Medulla oblongata (tissue), 1 donor: ENCODE data around the gene CT47C1.
"Not testable (repeated sequence)": the region's sequence is repeated elsewhere in the genome, so short reads cannot be mapped to it uniquely, and the experiment has no call there.

Source experiments
- DNase-seq: peaks from one replicate; pipeline ENCODE4 v3.0.0-alpha.2; 2015; ENCODE audit errors: extremely low spot score

Gene CT47C1

DNA sequence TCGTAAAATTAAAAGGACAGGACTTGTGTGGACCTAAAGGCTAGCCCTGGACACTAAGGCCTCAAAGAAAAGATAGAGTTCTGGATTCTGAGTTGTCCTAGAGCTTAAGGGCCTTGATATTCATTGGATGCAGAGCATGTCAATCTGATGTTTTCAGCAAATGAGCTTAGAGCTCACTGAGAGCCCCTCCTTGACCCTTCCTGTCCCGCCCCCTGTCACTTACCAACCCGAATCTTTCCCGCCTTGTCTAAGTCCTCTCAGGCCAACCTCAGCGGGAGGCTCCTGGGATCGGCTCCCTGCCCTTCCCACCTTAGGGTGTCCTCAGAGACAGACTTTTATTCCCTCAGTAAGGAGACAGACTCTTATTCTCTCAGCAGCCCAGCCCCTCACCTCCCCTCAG is at the start of gene CT47C1:
CT47C1 (plus strand) TSS at position 250 of the 400 bp plus-strand sequence. CDS start 233 bp downstream, outside the sequence.
- DNase-seq: no peak

DNA sequence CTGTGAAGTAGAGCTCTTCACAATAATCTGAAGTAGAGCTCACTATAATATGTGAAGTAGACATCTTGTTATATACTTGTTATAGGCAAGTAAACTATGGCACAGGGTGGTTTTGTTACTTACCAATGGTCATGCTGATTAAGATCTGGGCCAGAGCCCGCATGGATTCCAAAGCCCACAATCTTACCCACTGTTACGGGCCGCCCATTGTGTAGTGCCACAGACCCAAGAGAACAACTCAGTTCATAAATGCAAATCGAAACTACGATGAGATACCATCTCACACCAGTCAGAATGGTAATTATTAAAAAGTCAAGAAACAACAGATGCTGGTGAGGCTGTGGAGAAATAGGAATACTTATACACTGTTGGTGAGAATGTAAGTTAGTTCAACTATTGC is 46.9 kb upstream of the CT47C1 start:
- no peak for DNase-seq

GRCh38 chrX:119026344-119026743 is 46.4 kb upstream of the CT47C1 start:
- not testable (repeated sequence) for DNase-seq

DNA sequence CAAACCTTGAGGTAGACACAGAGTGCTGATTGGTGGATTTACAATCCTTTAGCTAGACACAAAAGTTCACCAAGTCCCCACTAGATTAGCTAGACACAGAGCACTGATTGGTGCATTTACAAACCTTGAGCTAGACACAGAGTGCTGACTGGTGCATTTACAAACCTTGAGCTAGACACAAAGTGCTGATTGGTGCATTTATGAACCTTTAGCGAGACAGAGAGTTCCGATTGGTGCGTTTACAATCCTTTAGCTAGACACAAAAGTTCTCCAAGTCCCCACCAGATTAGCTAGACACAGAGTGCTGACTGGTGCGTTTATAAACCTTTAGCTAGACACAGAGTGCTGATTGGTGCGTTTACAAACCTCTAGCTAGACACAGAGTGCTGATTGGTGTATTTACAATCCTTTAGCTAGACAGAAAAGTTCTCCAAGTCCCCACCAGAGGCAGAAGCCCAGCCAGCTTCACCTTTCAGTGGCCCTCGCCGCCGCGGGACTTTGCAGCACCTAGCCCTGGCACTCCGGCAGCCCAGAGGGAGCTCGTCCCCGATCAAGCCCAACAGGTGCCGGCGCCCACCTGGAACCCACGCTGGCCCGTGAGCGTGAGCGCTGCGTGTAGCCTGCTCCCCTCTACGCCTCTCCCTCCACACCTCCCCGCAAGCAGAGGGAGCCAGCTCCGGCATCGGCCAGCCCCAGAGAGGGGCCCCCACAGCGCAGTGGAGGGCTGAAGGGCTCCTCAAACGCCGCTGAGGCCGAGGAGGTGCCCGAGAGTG is 44.6 kb upstream of the CT47C1 start:
- not testable (repeated sequence) for DNase-seq

- no peak for DNase-seq
These were observed 44.0 kb upstream of the CT47C1 start for GRCh38 chrX:119028733-119029330.

DNA sequence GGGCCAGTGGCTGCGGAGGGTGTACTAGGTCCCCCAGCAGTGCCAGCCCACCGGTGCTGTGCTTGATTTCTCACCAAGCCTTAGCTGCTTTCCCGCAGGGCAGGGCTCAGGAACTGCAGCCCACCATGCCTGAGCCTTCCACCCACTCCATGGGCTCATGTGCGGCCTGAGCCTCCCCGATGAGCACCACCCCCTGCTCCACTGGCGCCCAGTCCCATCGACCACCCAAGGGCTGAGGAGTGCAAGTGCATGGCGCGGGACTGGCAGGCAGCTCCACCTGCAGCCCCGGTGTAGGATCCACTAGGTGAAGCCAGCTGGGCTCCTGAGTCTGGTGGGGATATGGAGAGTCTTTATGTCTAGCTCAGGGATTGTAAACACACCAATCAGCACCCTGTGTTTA is 43.1 kb upstream of the CT47C1 start:
- DNase-seq: not testable (repeated sequence)

DNA sequence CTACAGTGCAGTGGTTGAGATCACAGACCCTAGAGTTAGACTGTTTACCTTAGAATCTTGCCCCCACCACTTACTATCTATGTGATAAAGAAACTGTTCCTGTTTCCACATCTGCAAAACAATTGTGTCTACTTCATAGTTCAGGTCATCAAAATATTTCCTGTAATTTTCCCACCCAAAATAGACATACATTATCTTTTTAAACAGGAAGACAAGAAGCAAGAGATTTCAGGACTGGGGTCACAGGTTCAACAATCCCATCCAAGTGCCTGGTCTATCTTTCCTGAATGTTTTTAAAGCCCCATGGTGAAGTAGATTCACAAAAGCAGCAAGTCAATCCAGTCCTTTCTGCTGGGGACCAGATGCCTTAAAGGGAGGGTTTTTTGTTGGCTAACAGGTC is 41.8 kb upstream of the CT47C1 start:
- no peak for DNase-seq

DNA sequence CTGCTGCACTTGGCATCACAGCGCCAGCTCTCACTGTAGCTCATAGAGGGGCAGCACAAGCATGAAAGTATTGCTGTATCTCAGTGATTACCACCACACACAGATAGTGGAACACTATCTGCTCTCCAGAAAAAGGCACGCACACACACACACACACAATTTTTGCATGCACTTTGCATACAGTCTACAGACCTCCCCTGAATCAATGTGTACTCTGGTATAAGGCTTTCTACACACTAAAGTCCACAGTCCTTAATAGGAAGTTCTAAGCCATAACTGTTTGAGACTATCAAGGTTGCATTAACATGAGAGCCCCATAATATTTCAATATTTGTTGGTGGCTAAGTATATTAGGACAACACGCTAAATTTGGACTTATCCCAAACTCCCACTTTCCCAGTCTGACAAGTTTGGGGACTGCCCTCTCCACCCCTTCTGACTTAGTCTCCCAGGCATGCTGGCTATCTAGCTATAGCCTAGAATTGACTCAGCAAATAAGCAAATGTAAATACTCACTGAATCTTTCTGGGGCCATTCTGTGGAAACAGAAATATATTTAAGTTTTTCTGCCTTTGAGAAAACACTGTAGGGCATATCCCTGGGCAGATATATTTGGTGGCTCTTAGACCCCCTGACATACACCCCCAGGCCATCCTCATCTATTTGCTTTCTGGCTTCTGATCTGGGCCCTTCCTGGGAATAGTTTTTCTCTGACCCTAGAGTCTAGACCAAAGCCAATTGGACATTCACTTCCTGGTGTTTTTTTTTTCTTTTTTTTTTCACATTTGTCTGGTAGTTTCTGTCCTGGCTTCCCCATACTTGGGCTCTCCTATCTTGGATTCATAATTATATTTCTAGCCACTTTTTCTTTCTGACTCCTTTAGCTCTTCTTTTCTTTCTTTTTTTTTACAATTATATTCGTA is 36.4 kb upstream of the CT47C1 start:
- DNase-seq: no peak

DNA sequence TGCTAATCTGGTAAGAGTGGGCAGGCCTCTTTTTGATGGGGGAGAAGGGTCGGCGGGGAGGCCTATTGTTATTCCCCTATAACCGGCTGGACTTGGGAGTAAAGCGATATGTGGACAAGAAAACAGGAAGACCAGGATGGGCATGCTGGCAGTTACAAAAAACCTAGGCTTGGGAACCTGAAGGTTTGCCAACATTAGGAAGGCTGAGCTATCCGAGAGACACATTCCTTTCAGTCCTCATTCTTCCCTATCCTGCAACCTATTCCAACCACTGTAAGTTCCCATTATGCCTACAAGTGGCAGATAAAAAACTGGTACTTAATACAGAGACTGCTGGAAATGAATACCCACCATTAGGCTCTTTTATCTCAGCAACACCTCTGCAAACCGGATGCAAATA is 32.4 kb upstream of the CT47C1 start:
- no peak for DNase-seq

DNA sequence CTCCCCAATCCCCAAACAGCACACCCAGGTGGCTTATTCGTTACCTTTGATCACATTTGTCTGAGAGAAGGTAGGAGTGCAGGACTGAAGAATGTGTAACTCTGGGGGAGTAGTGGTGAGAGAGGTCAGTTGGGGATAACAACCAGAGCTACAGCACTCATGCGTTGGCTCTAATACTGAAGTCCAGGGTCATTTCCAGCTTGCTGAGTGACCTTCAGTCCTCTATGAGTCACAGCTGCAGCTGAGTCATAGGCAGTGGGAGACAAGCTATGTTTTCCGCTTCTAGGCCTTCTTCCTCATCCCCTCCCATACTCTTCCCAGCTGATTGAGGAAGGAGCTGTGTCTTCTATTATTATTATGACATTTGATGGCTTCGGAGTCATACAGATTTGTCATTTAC is 31.6 kb upstream of the CT47C1 start:
- DNase-seq: no peak

GRCh38 chrX:119042040-119042439 is 30.8 kb upstream of the CT47C1 start:
- DNase-seq: no peak

DNA sequence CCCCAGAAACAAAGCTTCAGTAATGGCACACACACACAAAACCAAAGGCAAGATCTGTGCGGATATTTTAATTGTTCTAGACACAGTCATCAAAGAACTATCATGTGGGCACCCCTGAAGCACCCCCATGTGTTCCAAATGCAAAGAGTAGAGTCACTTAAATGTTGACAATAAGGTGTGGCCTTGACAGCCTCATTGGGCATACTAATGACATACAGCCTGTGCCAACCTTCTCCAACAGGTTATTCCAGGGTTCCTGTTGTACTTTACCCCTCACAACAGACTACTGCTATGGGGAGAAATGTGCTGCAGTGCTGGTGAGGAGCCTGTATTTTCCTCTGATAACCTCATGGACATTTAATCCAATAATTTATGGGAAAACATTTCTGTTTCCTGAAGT is 29.8 kb upstream of the CT47C1 start:
- no peak for DNase-seq

- no peak for DNase-seq
These were observed 26.9 kb upstream of the CT47C1 start for GRCh38 chrX:119045884-119046283.

DNA sequence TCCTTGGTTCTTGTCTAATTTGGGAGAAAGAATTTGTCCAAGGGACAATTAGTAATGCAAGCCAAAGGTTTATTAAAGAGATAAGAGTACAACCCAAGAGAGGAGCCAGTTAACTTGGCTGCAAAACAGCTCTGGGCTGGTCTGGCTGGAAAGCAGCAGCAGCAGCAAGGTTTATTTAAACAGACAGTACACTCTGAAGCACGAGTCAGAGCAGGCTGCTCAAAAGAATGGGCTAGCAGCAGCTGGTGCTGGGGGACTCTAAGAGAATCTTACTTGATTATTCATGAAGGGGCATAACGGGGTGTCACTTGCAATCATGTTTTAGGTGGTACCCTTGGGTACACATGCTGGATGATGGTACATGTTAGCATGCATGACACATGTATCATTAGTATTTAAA is 17.1 kb upstream of the CT47C1 start:
- DNase-seq: no peak

GRCh38 chrX:119062750-119063374 is 9.9 kb upstream of the CT47C1 start:
- DNase-seq: no peak

GRCh38 chrX:119063428-119063827 is 9.4 kb upstream of the CT47C1 start:
- no peak for DNase-seq

DNA sequence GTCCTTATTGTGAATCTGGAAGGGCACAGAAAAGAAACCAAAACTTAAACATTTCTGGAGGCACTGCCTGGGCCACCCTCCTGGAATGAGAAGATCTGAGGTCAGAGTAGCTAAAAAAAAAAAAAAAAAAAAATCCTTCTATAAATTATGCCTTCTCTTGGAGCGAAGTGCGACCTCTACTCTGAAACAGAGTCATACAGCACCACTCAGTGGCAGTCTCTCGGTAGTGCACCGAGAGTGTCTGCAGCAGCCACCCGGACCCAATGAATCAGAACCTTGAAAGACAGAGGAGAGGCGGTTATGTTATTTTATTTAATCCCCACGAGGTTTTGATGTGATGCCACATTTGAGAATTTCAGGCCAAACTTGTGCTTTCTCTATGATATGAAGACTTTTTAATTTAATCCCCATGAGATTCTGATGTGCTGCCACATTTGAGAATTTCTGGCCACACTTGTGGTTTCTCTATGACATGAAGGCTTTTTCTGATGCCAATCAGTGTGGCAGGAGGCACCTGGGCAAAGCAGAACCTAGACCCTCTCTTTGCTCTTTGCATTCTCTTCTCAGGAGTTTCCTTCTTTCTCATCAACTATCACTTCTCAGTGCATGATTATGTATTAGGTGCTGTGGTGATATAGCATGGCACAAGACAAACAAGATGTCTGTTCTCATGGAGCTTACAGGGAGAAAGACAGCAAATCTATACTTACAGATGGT is 5.6 kb upstream of the CT47C1 start:
- DNase-seq: peak; percentile 59

- no peak for DNase-seq
These were observed 3.7 kb upstream of the CT47C1 start for GRCh38 chrX:119069128-119069527.

- DNase-seq: no peak
These were observed 3.0 kb upstream of the CT47C1 start for GRCh38 chrX:119069762-119070161.

DNA sequence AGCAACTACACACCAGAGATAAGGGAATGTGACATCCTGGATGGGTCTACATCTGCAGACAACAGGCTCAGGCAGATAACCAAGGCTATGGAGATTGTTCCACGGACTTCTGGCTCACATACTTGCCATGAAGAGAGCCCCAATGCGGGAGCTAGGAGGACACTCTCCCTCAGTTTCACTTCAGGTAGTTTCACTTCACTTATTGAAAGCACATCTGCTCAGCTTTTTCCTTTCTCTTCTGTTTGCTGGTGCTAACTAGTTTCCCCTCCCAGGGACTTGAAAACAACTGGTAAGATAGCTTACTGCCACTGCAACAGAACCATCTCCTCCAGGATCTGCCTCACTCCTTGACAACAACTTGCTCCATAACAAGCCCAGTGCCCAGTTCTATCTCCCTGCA is 1.4 kb upstream of the CT47C1 start:
- DNase-seq: peak; percentile 2

DNA sequence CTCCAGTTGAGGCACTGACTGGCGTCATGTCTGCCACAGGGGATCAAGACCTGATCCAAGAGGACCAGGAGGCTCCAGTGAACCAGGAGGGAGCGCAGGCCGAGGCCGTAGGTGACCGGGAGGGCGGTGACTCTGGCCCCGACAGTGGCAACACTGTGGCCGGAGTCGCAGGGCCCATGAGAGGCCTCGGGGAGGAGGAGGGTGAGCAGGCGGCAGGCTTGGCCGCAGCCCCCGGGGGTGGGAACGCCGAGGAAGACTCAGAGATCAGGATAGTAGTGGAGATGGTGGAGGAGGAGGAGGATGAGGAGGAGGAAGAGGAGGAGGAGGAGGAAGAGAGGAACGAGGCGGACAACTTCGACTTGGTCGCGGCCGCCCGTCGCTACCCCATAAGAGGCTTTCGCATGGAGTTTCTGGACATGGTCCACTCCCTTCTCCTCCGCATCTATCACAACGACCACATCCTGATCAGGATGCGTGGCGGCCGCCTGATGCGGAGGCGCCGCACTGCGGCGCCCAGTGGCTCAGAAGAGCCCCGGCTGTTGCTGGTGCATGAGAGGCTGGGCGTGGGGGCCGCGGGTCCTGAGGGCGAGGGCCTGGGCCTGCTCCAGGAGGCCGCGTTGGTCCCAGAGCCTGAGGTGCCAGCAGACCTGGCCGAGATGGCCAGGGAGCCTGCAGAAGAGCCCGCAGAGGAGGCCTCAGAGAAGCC is 560 bp downstream of the CT47C1 start:
- no peak for DNase-seq
